ENCODE data around the gene GPATCH3.
"Not testable (repeated sequence)": the region's sequence is repeated elsewhere in the genome, so short reads cannot be mapped to it uniquely, and the experiment has no call there.

GPATCH3 gene

GRCh38 chr1:26874896-26875295 lies 25.4 kb downstream of the GPATCH3 start:
- Histone ChIP-seq H3K27ac (no peak overlapping the region), H3K4me3 (ENCODE audit: low read depth, low read length) (no peak overlapping the region), H3K36me3 (replicated peaks) (peaks cover 17% of the 10 kb centered on the region), H3K27me3 (replicated peaks) (no peaks in the 10 kb centered on the region)
- DNase-seq: no peak
- no peak for TF ChIP-seq CTCF (IDR thresholded peaks at IDR 0.05; ENCODE audit: low read depth, low read length, missing control alignments)
- in situ Hi-C loops (cut with HindIII; ENCODE audit: low pct_ligation_motif_present, low sequenced_read_pairs): no loop called here

- H3K27me3 ChIP-seq (replicated peaks); DNase-seq; H3K27ac ChIP-seq; in situ Hi-C loops (cut with HindIII; ENCODE audit: low pct_ligation_motif_present, low sequenced_read_pairs); H3K4me3 ChIP-seq (ENCODE audit: low read depth, low read length); H3K36me3 ChIP-seq (replicated peaks): not testable (repeated sequence)
These were observed 27.2 kb downstream of the GPATCH3 start for GRCh38 chr1:26873097-26873496.

GRCh38 chr1:26864610-26865480 lies 35.4 kb downstream of the GPATCH3 start:
- in situ Hi-C loops (cut with HindIII; ENCODE audit: low pct_ligation_motif_present, low sequenced_read_pairs): no loop called here
- peak overlapping the region; percentile 67 for H3K4me3 ChIP-seq (ENCODE audit: low read depth, low read length)
- TF ChIP-seq CTCF (IDR thresholded peaks at IDR 0.05; ENCODE audit: low read depth, low read length, missing control alignments): peak; percentile 1
- no peaks in the 10 kb centered on the region for H3K36me3 ChIP-seq (replicated peaks)
- H3K27me3 ChIP-seq (replicated peaks): no peaks in the 10 kb centered on the region
- H3K27ac ChIP-seq: peak overlapping the region; percentile 79
- peak; percentile 96 for DNase-seq

- no peaks in the 10 kb centered on the region for H3K36me3 ChIP-seq (replicated peaks)
- no peak for DNase-seq
- H3K4me3 ChIP-seq (ENCODE audit: low read depth, low read length): no peak overlapping the region
- H3K27ac ChIP-seq: no peak overlapping the region
- no peaks in the 10 kb centered on the region for H3K27me3 ChIP-seq (replicated peaks)
- no peak for TF ChIP-seq CTCF (IDR thresholded peaks at IDR 0.05; ENCODE audit: low read depth, low read length, missing control alignments)
- in situ Hi-C loops (cut with HindIII; ENCODE audit: low pct_ligation_motif_present, low sequenced_read_pairs): no loop called here
These were observed 36.6 kb downstream of the GPATCH3 start for GRCh38 chr1:26863685-26864077.

GRCh38 chr1:26862781-26863684 lies 37.2 kb downstream of the GPATCH3 start, which contains the start of gene SFN:
SFN (plus strand) TSS chr1:26863149; CDS start chr1:26863213, 64 bp downstream.
- TF ChIP-seq CTCF (IDR thresholded peaks at IDR 0.05; ENCODE audit: low read depth, low read length, missing control alignments): peak; percentile 41
- Histone ChIP-seq H3K4me3 (ENCODE audit: low read depth, low read length) (no peak within 1 kb of the TSS), H3K27ac (no peak within 1 kb of the TSS), H3K36me3 (replicated peaks) (no peaks in the 10 kb centered on the region), H3K27me3 (replicated peaks) (no peaks in the 10 kb centered on the region)
- in situ Hi-C loops (cut with HindIII; ENCODE audit: low pct_ligation_motif_present, low sequenced_read_pairs): no loop called here
- DNase-seq: no peak

GRCh38 chr1:26861889-26862378 lies 38.3 kb downstream of the GPATCH3 start:
- no peak overlapping the region for H3K27ac ChIP-seq
- DNase-seq: no peak
- H3K4me3 ChIP-seq (ENCODE audit: low read depth, low read length): no peak overlapping the region
- no peaks in the 10 kb centered on the region for H3K27me3 ChIP-seq (replicated peaks)
- no peak for TF ChIP-seq CTCF (IDR thresholded peaks at IDR 0.05; ENCODE audit: low read depth, low read length, missing control alignments)
- in situ Hi-C loops (cut with HindIII; ENCODE audit: low pct_ligation_motif_present, low sequenced_read_pairs): no loop called here
- H3K36me3 ChIP-seq (replicated peaks): no peaks in the 10 kb centered on the region

Data from brain microvascular endothelial cell (primary cell).